GM10266 (cell line): ENCODE measurements around the gene CCL11.

Experiments
- DNase-seq: peaks from one replicate; pipeline ENCODE4 v3.0.0; 2012; ENCODE audit errors: extremely low spot score
- CTCF ChIP-seq: IDR thresholded peaks from 2 replicates; pipeline ENCODE4 v1.5.1; 2012; ENCODE audit warnings: mild to moderate bottlenecking, low read depth; ENCODE audit not compliant: control insufficient read depth, insufficient read depth; ENCODE audit errors: missing control alignments

The CCL11 gene

GRCh38 chr17:34306466-34306865 is 20.9 kb downstream of the CCL11 start:
- no peak for DNase-seq

GRCh38 chr17:34307110-34307509 is 21.6 kb downstream of the CCL11 start:
- TF ChIP-seq CTCF = no peak
- no peak for DNase-seq

More at GRCh38 chr17:34306466-34306865, 20.9 kb downstream of the CCL11 start:
- TF ChIP-seq CTCF = no peak

GRCh38 chr17:34308371-34308770 is 22.8 kb downstream of the CCL11 start:
- TF ChIP-seq CTCF = no peak

GRCh38 chr17:34311291-34311690 is 25.7 kb downstream of the CCL11 start:
- DNase-seq = no peak
- no peak for TF ChIP-seq CTCF

More at GRCh38 chr17:34308371-34308770, 22.8 kb downstream of the CCL11 start:
- DNase-seq = no peak

- TF ChIP-seq CTCF = no peak
- no peak for DNase-seq
These were observed 26.5 kb downstream of the CCL11 start for GRCh38 chr17:34312080-34312479.

- DNase-seq = no peak
- no peak for TF ChIP-seq CTCF
These were observed 27.6 kb downstream of the CCL11 start for GRCh38 chr17:34313164-34313563.

- TF ChIP-seq CTCF = no peak
- DNase-seq = no peak
These were observed 28.7 kb downstream of the CCL11 start for GRCh38 chr17:34314279-34314678.

- no peak for DNase-seq
- no peak for TF ChIP-seq CTCF
These were observed 32.9 kb downstream of the CCL11 start for GRCh38 chr17:34318474-34318873.
